ENCODE measurements around the gene GEMIN5. TPM values are rescaled to one million over a fixed set of nuclear protein-coding genes. Genes with fewer than 3 reads are reported as not detected.

Gene GEMIN5
- total and polyA plus RNA-seq, 2 of the 13 experiments (the other 11 are each of a cell fraction or from before 2014, with no cell fraction given) = 6.6 to 28.6 TPM

GRCh38 chr5:154860123-154860522, 77.9 kb downstream of the GEMIN5 start (continued):
- no peak for TF ChIP-seq TBL1XR1 (IDR thresholded peaks at IDR 0.05; ENCODE audit: borderline replicate concordance, low read length, partially characterized antibody)
- TF ChIP-seq TP53 (CRISPR knock-in tag; conservative IDR thresholded peaks at IDR 0.05) = no peak
- TF ChIP-seq, protein P1, sequence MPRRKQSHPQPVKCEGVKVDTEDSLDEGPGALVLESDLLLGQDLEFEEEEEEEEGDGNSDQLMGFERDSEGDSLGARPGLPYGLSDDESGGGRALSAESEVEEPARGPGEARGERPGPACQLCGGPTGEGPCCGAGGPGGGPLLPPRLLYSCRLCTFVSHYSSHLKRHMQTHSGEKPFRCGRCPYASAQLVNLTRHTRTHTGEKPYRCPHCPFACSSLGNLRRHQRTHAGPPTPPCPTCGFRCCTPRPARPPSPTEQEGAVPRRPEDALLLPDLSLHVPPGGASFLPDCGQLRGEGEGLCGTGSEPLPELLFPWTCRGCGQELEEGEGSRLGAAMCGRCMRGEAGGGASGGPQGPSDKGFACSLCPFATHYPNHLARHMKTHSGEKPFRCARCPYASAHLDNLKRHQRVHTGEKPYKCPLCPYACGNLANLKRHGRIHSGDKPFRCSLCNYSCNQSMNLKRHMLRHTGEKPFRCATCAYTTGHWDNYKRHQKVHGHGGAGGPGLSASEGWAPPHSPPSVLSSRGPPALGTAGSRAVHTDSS (CRISPR knock-in tag; conservative IDR thresholded peaks at IDR 0.05) = no peak
- TF ChIP-seq KDM1A (CRISPR knock-in tag; IDR thresholded peaks at IDR 0.05) = no peak
- TF ChIP-seq, protein P2, sequence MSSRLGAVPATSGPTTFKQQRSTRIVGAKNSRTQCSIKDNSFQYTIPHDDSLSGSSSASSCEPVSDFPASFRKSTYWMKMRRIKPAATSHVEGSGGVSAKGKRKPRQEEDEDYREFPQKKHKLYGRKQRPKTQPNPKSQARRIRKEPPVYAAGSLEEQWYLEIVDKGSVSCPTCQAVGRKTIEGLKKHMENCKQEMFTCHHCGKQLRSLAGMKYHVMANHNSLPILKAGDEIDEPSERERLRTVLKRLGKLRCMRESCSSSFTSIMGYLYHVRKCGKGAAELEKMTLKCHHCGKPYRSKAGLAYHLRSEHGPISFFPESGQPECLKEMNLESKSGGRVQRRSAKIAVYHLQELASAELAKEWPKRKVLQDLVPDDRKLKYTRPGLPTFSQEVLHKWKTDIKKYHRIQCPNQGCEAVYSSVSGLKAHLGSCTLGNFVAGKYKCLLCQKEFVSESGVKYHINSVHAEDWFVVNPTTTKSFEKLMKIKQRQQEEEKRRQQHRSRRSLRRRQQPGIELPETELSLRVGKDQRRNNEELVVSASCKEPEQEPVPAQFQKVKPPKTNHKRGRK (CRISPR knock-in tag; IDR thresholded peaks at IDR 0.05) = no peak
- TF ChIP-seq ZNF672 (CRISPR knock-in tag; IDR thresholded peaks at IDR 0.05) = no peak
- TF ChIP-seq, protein P3, sequence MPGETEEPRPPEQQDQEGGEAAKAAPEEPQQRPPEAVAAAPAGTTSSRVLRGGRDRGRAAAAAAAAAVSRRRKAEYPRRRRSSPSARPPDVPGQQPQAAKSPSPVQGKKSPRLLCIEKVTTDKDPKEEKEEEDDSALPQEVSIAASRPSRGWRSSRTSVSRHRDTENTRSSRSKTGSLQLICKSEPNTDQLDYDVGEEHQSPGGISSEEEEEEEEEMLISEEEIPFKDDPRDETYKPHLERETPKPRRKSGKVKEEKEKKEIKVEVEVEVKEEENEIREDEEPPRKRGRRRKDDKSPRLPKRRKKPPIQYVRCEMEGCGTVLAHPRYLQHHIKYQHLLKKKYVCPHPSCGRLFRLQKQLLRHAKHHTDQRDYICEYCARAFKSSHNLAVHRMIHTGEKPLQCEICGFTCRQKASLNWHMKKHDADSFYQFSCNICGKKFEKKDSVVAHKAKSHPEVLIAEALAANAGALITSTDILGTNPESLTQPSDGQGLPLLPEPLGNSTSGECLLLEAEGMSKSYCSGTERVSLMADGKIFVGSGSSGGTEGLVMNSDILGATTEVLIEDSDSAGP (CRISPR knock-in tag; IDR thresholded peaks at IDR 0.05; ENCODE audit: borderline replicate concordance) = no peak
- TF ChIP-seq BHLHE40 (IDR thresholded peaks at IDR 0.05; ENCODE audit: low read length) = no peak
- no peak for TF ChIP-seq CHD2 (IDR thresholded peaks at IDR 0.05; ENCODE audit: low read depth, low read length)
- TF ChIP-seq HMG20B (CRISPR knock-in tag; conservative IDR thresholded peaks at IDR 0.05) = no peak
- no peak for TF ChIP-seq TMF1 (CRISPR knock-in tag; IDR thresholded peaks at IDR 0.05; ENCODE audit: low read depth)
- TF ChIP-seq, protein P4, sequence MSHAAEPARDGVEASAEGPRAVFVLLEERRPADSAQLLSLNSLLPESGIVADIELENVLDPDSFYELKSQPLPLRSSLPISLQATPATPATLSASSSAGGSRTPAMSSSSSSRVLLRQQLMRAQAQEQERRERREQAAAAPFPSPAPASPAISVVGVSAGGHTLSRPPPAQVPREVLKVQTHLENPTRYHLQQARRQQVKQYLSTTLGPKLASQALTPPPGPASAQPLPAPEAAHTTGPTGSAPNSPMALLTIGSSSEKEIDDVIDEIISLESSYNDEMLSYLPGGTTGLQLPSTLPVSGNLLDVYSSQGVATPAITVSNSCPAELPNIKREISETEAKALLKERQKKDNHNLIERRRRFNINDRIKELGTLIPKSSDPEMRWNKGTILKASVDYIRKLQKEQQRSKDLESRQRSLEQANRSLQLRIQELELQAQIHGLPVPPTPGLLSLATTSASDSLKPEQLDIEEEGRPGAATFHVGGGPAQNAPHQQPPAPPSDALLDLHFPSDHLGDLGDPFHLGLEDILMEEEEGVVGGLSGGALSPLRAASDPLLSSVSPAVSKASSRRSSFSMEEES (CRISPR knock-in tag; IDR thresholded peaks at IDR 0.05) = no peak
- TF ChIP-seq, protein P5, sequence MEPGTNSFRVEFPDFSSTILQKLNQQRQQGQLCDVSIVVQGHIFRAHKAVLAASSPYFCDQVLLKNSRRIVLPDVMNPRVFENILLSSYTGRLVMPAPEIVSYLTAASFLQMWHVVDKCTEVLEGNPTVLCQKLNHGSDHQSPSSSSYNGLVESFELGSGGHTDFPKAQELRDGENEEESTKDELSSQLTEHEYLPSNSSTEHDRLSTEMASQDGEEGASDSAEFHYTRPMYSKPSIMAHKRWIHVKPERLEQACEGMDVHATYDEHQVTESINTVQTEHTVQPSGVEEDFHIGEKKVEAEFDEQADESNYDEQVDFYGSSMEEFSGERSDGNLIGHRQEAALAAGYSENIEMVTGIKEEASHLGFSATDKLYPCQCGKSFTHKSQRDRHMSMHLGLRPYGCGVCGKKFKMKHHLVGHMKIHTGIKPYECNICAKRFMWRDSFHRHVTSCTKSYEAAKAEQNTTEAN (CRISPR knock-in tag; conservative IDR thresholded peaks at IDR 0.05) = no peak
- TF ChIP-seq, protein P6, sequence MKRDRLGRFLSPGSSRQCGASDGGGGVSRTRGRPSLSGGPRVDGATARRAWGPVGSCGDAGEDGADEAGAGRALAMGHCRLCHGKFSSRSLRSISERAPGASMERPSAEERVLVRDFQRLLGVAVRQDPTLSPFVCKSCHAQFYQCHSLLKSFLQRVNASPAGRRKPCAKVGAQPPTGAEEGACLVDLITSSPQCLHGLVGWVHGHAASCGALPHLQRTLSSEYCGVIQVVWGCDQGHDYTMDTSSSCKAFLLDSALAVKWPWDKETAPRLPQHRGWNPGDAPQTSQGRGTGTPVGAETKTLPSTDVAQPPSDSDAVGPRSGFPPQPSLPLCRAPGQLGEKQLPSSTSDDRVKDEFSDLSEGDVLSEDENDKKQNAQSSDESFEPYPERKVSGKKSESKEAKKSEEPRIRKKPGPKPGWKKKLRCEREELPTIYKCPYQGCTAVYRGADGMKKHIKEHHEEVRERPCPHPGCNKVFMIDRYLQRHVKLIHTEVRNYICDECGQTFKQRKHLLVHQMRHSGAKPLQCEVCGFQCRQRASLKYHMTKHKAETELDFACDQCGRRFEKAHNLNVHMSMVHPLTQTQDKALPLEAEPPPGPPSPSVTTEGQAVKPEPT (CRISPR knock-in tag; IDR thresholded peaks at IDR 0.05; ENCODE audit: low read depth) = no peak

Measured in HepG2 (cell line).